GM12891 (cell line): Measurements from ENCODE around the gene IL4R.

Experiments used
- POLR2A ChIP-seq: IDR thresholded peaks from 2 replicates; pipeline ENCODE4 v1.6.1; 2011; ENCODE audit warnings: low read depth, low read length, control low read depth
- POLR2AphosphoS5 ChIP-seq: IDR thresholded peaks from 2 replicates; pipeline ENCODE4 v1.6.1; 2011; ENCODE audit warnings: low read depth, low read length, control low read depth
- POU2F2 ChIP-seq: IDR thresholded peaks from 2 replicates; pipeline ENCODE4 v1.6.1; 2011; ENCODE audit warnings: low read depth, mild to moderate bottlenecking, control low read depth, low read length, moderate library complexity
- SPI1 ChIP-seq: IDR thresholded peaks from 2 replicates; pipeline ENCODE4 v1.6.1; 2011; ENCODE audit warnings: low read depth, low read length, control low read depth
- TAF1 ChIP-seq: IDR thresholded peaks from 2 replicates; pipeline ENCODE4 v1.6.1; 2011; ENCODE audit warnings: low read depth, low read length, control low read depth

GRCh38 chr16:27374804-27375425, 61.1 kb downstream of the IL4R start:
- TF ChIP-seq POLR2A (peak; percentile 44; the same call in 1 of the 2 replicates), POLR2AphosphoS5 (peak; percentile 58; the same call in 1 of the 2 replicates), TAF1 (no peak), POU2F2 (no peak), SPI1 (no peak)
